AG04449 (cell line): ENCODE results near the gene RPTN.

ENCODE experiments used
- CTCF ChIA-PET: fragments of 350-600 bp; formaldehyde crosslinking; extraction: SDS; loops from one replicate; lab custom pipeline; 2021; ENCODE audit warnings: antibody characterized with exemption; lab: Yijun Ruan, JAX
- POLR2A ChIA-PET: fragments of 400-600, 350-600 bp; formaldehyde crosslinking; extraction: SDS; loops from one replicate; lab custom pipeline; 2020; ENCODE audit warnings: antibody characterized with exemption, inconsistent platforms; lab: Yijun Ruan, JAX
- DNase-seq: peaks from one replicate; pipeline ENCODE4 v3.0.0-alpha.2; 2010; ENCODE audit warnings: low read depth, low spot score
- H3K4me3 ChIP-seq: 2 replicates; pipeline ENCODE4 v1.5.1; 2011; ENCODE audit warnings: low read depth, mild to moderate bottlenecking, control low read depth, low read length
- CTCF ChIP-seq: IDR thresholded peaks from one replicate; pipeline ENCODE4 v1.5.1; 2011; ENCODE audit warnings: mild to moderate bottlenecking, moderate library complexity, low read length, control low read depth, inconsistent platforms; ENCODE audit not compliant: insufficient read depth; ENCODE audit errors: missing control alignments

Gene RPTN

GRCh38 chr1:152125834-152126443, 33.1 kb downstream of the RPTN start:
- no peak overlapping the region for H3K4me3 ChIP-seq
- ChIA-PET CTCF (no interaction called here), POLR2A (interaction anchor here (0.6 kb wide), 1 partner anchor 36 kb away, joined by 3 read pairs; no protein-coding TSS in a partner anchor)
- no peak for DNase-seq
- TF ChIP-seq CTCF = no peak

- no peak for DNase-seq
- ChIA-PET POLR2A (no interaction called here), CTCF (interaction anchor here (0.9 to 1.5 kb wide), 3 partner anchors 24 to 67 kb away, joined by 3 to 4 read pairs (median 3); no protein-coding TSS in a partner anchor)
- no peak for TF ChIP-seq CTCF
- H3K4me3 ChIP-seq = no peak overlapping the region
These were observed 40.1 kb downstream of the RPTN start for GRCh38 chr1:152118915-152119314.

- no peak for DNase-seq
- ChIA-PET POLR2A (no interaction called here), CTCF (no interaction called here)
- no peak for TF ChIP-seq CTCF
- H3K4me3 ChIP-seq = no peak within 1 kb of the TSS
These were observed 43.7 kb downstream of the RPTN start, which contains the start of gene TCHH for GRCh38 chr1:152115344-152115743. TCHH (minus strand) TSS chr1:152115444; CDS start chr1:152114080, 1,364 bp downstream.

- peak overlapping the region; percentile 51 for H3K4me3 ChIP-seq
- ChIA-PET CTCF (interaction anchor here (1.0 to 4.1 kb wide), 4 partner anchors 29 to 73 kb away, joined by 3 to 18 read pairs (median 3); no protein-coding TSS in a partner anchor), POLR2A (no interaction called here)
- DNase-seq = no peak
- TF ChIP-seq CTCF = no peak
These were observed 46.1 kb downstream of the RPTN start for GRCh38 chr1:152112885-152113432.

GRCh38 chr1:152112101-152112884, 46.7 kb downstream of the RPTN start:
- POLR2A ChIA-PET = no interaction called here
- no peak for TF ChIP-seq CTCF
- DNase-seq = no peak
- H3K4me3 ChIP-seq = peak overlapping the region; percentile 51
- CTCF ChIA-PET = interaction anchor here (1.1 to 4.1 kb wide), 4 partner anchors 58 to 346 kb away, joined by 3 to 18 read pairs (median 4); no protein-coding TSS in a partner anchor
